HG03097 (cell line): ENCODE results near the gene EHHADH.

Experiments used
- ATAC-seq: cut with Tn5 transposase; IDR thresholded peaks from one replicate; pipeline ENCODE4 v1.9.1; 2021; ENCODE audit not compliant: unreplicated experiment, low FRiP score

The EHHADH gene

DNA sequence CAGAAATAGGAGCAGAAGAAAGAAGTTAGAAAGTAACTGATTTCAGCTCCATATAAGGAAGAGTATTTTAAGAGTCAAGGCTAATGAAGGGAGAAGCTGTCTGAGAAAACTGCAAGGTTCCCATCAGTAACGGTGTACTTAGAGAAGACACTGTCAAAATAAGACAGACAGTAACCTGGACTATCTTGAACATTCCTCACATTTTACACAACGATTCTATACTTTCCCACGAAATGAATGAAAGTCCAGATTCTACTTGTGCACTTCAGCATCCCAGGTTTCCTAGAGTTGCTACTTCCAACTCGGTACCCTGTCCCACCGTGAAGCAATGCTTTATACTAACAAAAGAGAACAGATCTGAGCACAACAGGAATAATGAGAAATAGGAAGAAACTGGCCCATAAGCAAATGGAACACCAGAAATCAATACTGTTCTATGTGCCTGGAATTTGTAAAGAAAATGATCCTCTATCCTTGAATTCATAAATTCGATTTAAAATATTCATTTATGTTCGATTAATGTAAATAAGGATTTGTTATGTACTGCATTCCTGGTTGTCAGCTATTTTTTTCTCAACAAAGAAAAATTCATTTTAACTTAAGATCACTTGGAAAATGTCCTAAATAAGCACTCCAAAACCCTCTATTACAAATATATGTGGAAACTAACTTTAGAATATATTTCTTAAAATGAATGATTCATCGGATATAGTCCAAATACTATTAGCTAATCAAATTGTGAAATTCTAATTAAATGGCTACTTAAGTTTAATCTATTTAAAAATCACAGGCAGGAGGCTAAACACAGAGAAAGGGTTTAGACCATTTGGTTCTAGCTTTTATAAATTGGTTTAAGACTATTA is 102.5 kb downstream of the EHHADH start:
- no peak for ATAC-seq

DNA sequence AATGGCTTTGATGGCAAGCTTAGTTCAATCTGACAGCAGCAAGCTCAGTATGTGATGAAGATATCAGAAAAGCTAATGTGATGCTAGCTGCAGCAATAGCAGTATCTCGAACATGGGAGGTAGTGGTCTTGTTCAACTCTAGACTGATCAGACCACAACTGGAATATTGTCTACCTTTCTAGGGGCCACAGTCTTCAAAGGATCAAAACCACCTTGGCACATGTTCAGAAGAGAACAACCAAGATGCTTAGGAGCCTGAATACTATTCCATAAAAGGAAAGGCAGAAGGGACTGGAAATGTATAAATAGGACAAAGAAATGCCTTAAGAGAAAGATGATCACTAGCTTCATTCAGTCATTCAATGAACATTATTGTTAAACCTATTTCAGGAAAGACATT is 103.3 kb downstream of the EHHADH start:
- ATAC-seq = no peak

DNA sequence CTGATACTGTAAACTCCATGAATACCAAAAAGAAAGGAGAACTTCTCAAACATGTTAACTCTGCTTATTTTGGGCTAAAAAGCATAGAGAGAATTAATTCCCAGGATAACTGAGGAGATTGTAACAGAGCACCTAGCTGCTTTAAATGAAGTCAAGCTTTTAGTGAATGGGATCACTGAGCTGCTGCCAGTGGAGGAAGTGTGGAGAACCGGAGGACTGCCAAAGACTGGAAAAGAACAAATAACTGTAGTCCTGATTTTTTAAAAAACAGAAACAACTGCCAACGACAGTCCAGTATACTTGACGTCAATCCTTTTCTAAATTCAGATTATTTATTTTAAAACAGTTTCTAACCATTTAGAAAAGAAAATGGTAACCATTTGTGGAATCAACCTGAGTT is 104.3 kb downstream of the EHHADH start:
- ATAC-seq = no peak

DNA sequence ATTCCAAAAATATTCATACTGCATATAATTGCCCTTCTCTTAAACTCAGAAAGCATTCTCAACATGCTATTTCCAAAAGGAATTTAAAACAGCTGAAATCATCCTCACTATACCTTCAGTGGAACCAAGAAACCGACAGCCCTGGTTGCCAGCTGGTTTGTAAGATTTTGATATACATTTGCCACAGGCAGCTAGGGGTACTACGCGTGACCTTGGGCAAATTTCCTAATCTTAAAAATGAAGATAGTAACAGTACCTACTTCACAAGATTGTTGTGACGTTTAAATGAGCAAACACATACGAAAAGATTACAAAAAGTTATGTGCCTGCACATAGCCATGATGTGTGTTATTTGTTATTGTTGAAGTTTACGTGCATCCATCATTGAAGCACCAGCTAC is 108.3 kb downstream of the EHHADH start:
- no peak for ATAC-seq

DNA sequence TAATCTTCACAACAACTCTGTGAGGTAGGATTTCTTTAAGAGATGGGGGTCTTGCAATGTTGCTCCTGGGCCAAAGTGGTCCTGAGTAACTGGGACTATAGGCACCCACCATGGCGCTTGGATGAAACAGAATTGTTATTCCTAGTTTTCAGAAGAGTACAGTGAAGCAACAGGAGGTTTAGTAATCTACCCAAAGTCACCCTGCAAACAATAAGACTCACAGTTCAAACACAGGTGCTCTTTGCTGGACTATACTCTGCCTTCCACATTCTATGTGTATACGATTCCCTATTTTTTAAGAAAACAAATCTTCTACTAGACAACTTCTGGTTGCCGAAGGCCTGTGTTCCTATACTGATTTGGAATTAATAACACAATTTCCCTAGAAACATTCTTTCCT is 109.1 kb downstream of the EHHADH start:
- no peak for ATAC-seq
